ENCODE measurements around the gene KRTAP1-4.
"Not testable (repeated sequence)": the region's sequence is repeated elsewhere in the genome, so short reads cannot be mapped to it uniquely, and the experiment has no call there.

DNA sequence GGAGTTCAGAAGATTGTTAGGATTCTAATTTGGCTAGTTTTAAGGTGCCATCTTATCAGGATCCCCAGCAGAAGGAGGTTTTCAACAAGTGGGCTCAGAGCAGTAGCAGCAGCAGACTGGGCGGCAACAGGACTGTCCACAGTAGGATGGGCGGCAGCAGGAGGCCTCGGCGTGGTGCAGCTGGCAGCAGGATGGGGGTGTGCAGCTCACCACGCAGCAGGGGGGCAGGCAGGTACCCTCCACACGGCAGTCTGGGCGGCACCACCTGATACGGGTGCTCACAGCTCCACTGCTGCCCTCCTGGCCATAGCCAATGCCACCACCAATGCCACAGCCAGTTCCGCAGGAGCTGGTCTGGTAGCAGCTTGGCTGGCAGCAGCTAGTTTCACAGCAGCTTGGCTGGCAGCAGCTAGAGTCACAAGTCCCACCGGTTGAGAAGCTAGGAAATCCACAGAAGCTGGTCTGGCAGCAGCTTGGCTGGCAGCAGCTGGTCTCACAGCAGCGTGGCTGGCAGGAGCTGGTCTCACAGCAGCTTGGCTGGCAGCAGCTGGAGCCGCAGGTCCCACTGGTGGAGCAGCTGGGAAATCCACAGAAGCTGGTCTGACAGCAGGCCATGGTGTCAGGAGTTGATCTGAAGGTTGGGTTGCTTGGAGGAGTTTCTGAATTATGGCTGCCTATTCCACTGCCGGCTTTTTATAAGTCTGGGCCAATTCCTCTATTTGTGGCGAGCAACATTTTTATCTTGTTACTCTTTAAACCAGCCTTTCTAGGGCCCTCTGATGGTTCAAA is 11.0 kb upstream of the KRTAP1-4 start, which contains the start of gene KRTAP1-1:
- TF ChIP-seq, protein P1, sequence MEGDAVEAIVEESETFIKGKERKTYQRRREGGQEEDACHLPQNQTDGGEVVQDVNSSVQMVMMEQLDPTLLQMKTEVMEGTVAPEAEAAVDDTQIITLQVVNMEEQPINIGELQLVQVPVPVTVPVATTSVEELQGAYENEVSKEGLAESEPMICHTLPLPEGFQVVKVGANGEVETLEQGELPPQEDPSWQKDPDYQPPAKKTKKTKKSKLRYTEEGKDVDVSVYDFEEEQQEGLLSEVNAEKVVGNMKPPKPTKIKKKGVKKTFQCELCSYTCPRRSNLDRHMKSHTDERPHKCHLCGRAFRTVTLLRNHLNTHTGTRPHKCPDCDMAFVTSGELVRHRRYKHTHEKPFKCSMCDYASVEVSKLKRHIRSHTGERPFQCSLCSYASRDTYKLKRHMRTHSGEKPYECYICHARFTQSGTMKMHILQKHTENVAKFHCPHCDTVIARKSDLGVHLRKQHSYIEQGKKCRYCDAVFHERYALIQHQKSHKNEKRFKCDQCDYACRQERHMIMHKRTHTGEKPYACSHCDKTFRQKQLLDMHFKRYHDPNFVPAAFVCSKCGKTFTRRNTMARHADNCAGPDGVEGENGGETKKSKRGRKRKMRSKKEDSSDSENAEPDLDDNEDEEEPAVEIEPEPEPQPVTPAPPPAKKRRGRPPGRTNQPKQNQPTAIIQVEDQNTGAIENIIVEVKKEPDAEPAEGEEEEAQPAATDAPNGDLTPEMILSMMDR (IDR thresholded peaks at IDR 0.05; ENCODE audit: low read depth, low read length, poor library complexity, severe bottlenecking) = not testable (repeated sequence)
- not testable (repeated sequence) for TF ChIP-seq EZH2phosphoT487 (IDR thresholded peaks at IDR 0.05; ENCODE audit: borderline replicate concordance, low read length)
